Osteoblast (primary cell): ENCODE results near the gene OPN4. TPM values are rescaled to one million over a fixed set of nuclear protein-coding genes. Genes with fewer than 3 reads are reported as not detected.

Experiments used
- DNase-seq: peaks from one replicate; pipeline ENCODE4 v3.0.0; 2011; ENCODE audit warnings: low spot score, mixed read lengths; ENCODE audit not compliant: insufficient read length; ENCODE audit errors: missing footprints
- H2AFZ ChIP-seq: 2 replicates; pipeline ENCODE4 v1.6.0; 2011; ENCODE audit warnings: mild to moderate bottlenecking, low read length
- H3K27ac ChIP-seq: 2 replicates; pipeline ENCODE4 v1.5.1; 2011; ENCODE audit warnings: mild to moderate bottlenecking, low read depth, low read length, moderate library complexity
- H3K27me3 ChIP-seq: 2 replicates; pipeline ENCODE4 v1.6.0; 2012; ENCODE audit warnings: mild to moderate bottlenecking, control low read depth, inconsistent platforms, low read length, moderate library complexity; ENCODE audit not compliant: insufficient read depth
- H3K36me3 ChIP-seq: 2 replicates; pipeline ENCODE4 v1.5.1; 2011; ENCODE audit warnings: mild to moderate bottlenecking, low read length, control low read depth, moderate library complexity; ENCODE audit not compliant: insufficient read depth
- H3K4me1 ChIP-seq: 2 replicates; pipeline ENCODE4 v1.5.1; 2011; ENCODE audit warnings: mild to moderate bottlenecking, low read length, control low read depth, moderate library complexity; ENCODE audit not compliant: insufficient read depth
- H3K4me2 ChIP-seq: 2 replicates; pipeline ENCODE4 v1.6.0; 2011; ENCODE audit warnings: mild to moderate bottlenecking, low read length; ENCODE audit not compliant: insufficient read depth
- H3K4me3 ChIP-seq: fragments of 200-600 bp; sonication (generic); 3 replicates; pipeline ENCODE4 v1.5.1; 2012; ENCODE audit warnings: mild to moderate bottlenecking, low read length, inconsistent platforms; ENCODE audit not compliant: insufficient read depth
- H3K79me2 ChIP-seq: 2 replicates; pipeline ENCODE4 v1.6.0; 2012; ENCODE audit warnings: mild to moderate bottlenecking, low read length, control low read depth, inconsistent platforms; ENCODE audit not compliant: insufficient read depth
- H3K9me3 ChIP-seq: 2 replicates; pipeline ENCODE4 v1.5.1; 2011; ENCODE audit warnings: low read depth, low read length, control low read depth
- H4K20me1 ChIP-seq: 2 replicates; pipeline ENCODE4 v1.6.0; 2012; ENCODE audit warnings: mild to moderate bottlenecking, low read length, control low read depth; ENCODE audit not compliant: insufficient read depth
- CTCF ChIP-seq: IDR thresholded peaks from 2 replicates; pipeline ENCODE4 v1.5.1; 2011; ENCODE audit warnings: mild to moderate bottlenecking, low read depth, low read length, moderate library complexity; ENCODE audit errors: extremely low read depth
- total RNA-seq: library from RNA; depleted of rRNA; stranded (reverse); fragments of >200 nt; gene quantifications from 2 replicates; pipeline ENCODE4 v1.2.3, GENCODE V29; 2012

The OPN4 gene
- total RNA-seq, 1 donor: not detected

- H3K4me3 ChIP-seq: no peak overlapping the region
- H2AFZ ChIP-seq: no peak overlapping the region
- H3K9me3 ChIP-seq: no peaks in the 10 kb centered on the region
- peak overlapping the region; percentile 60 for H3K27ac ChIP-seq
- H3K4me1 ChIP-seq: peaks cover 17% of the 10 kb centered on the region
- H3K27me3 ChIP-seq: no peaks in the 10 kb centered on the region
- no peaks in the 10 kb centered on the region for H3K36me3 ChIP-seq
- no peak overlapping the region for H3K4me2 ChIP-seq
- TF ChIP-seq CTCF: no peak
- H4K20me1 ChIP-seq: no peaks in the 10 kb centered on the region
- no peak for DNase-seq
- H3K79me2 ChIP-seq: no peaks in the 10 kb centered on the region
These were observed 18.0 kb upstream of the OPN4 start for GRCh38 chr10:86636311-86636710.

GRCh38 chr10:86642021-86642420 is 12.3 kb upstream of the OPN4 start:
- TF ChIP-seq CTCF: no peak
- Histone ChIP-seq H3K9me3 (no peaks in the 10 kb centered on the region), H3K4me2 (no peak overlapping the region), H2AFZ (no peak overlapping the region), H3K27me3 (no peaks in the 10 kb centered on the region), H4K20me1 (no peaks in the 10 kb centered on the region), H3K4me3 (no peak overlapping the region), H3K4me1 (peaks cover 10% of the 10 kb centered on the region), H3K79me2 (no peaks in the 10 kb centered on the region), H3K36me3 (no peaks in the 10 kb centered on the region), H3K27ac (no peak overlapping the region)
- DNase-seq: no peak

- Histone ChIP-seq H3K79me2 (no peaks in the 10 kb centered on the region), H4K20me1 (no peaks in the 10 kb centered on the region), H3K36me3 (no peaks in the 10 kb centered on the region), H3K27ac (no peak overlapping the region), H3K4me2 (no peak overlapping the region), H3K9me3 (no peaks in the 10 kb centered on the region), H3K4me1 (peaks cover 10% of the 10 kb centered on the region), H3K27me3 (no peaks in the 10 kb centered on the region), H3K4me3 (no peak overlapping the region), H2AFZ (no peak overlapping the region)
- TF ChIP-seq CTCF: no peak
- DNase-seq: peak; percentile 87
These were observed 11.8 kb upstream of the OPN4 start for GRCh38 chr10:86642499-86642898.

GRCh38 chr10:86644152-86644793 is 10.1 kb upstream of the OPN4 start:
- no peak overlapping the region for H3K4me3 ChIP-seq
- peak; percentile 32 for TF ChIP-seq CTCF
- H3K4me2 ChIP-seq: no peak overlapping the region
- peak overlapping the region; percentile 33 for H2AFZ ChIP-seq
- DNase-seq: no peak
- H3K36me3 ChIP-seq: no peaks in the 10 kb centered on the region
- H3K79me2 ChIP-seq: no peaks in the 10 kb centered on the region
- H3K4me1 ChIP-seq: peaks cover 24% of the 10 kb centered on the region
- no peaks in the 10 kb centered on the region for H3K27me3 ChIP-seq
- no peaks in the 10 kb centered on the region for H3K9me3 ChIP-seq
- H4K20me1 ChIP-seq: no peaks in the 10 kb centered on the region
- no peak overlapping the region for H3K27ac ChIP-seq
